ENCODE results near the gene SRM.

Gene SRM

GRCh38 chr1:11062965-11063401 is 3.2 kb upstream of the SRM start:
- no peak overlapping the region for H3K4me3 ChIP-seq (replicated peaks; ENCODE audit: low read depth, low read length)
- DNase-seq (ENCODE audit: extremely low read depth, low read depth), result no peak
- no peak for TF ChIP-seq CTCF (IDR thresholded peaks at IDR 0.05; ENCODE audit: low read depth, low read length, missing control alignments)

DNA sequence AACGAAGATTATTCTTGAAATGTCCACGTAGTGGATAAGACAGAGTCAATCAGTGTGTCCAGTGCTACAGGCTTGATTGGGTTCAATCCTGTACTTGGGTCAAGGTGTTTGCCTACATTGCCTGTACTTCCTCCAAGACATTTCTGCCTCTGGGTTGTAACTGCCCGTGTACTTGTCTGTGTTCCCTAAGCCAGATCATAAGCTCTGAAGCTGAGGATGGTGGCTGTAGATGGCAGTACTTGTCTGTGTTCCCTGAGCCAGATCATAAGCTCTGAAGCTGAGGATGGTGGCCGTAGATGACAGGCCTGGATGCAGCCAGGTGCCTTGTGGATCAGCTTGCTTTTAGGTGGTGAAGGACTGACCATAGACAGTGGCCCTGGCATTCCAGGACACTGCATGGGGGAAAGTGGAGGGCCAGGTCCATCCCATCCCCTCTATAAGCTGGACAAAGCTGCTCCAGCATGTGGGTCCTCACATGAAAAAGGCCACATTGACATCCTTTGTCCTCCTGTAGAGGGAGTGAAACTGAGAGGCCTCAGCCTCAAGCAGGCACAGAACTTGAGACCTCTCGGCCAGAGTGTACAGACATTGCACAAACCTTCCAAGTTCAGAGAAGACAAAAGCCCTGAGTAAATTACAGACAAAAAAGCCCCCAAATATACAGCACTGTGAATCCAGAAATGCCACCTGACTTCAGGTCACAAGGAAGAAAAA is 2.0 kb upstream of the SRM start:
- no peak for TF ChIP-seq CTCF (IDR thresholded peaks at IDR 0.05; ENCODE audit: low read depth, low read length, missing control alignments)
- no peak overlapping the region for H3K4me3 ChIP-seq (replicated peaks; ENCODE audit: low read depth, low read length)
- no peak for DNase-seq (ENCODE audit: extremely low read depth, low read depth)

- H3K4me3 ChIP-seq (replicated peaks; ENCODE audit: low read depth, low read length), result peak overlapping the region; percentile 99
- TF ChIP-seq CTCF (IDR thresholded peaks at IDR 0.05; ENCODE audit: low read depth, low read length, missing control alignments), result no peak
- DNase-seq (ENCODE audit: extremely low read depth, low read depth), result no peak
These were observed 457 bp downstream of the SRM start for GRCh38 chr1:11059155-11059967.

GRCh38 chr1:11058595-11059154 is 1.1 kb downstream of the SRM start:
- DNase-seq (ENCODE audit: extremely low read depth, low read depth), result no peak
- TF ChIP-seq CTCF (IDR thresholded peaks at IDR 0.05; ENCODE audit: low read depth, low read length, missing control alignments), result no peak
- H3K4me3 ChIP-seq (replicated peaks; ENCODE audit: low read depth, low read length), result peak overlapping the region; percentile 99

- DNase-seq (ENCODE audit: extremely low read depth, low read depth), result no peak
- no peak for TF ChIP-seq CTCF (IDR thresholded peaks at IDR 0.05; ENCODE audit: low read depth, low read length, missing control alignments)
- peak overlapping the region; percentile 99 for H3K4me3 ChIP-seq (replicated peaks; ENCODE audit: low read depth, low read length)
These were observed 1.8 kb downstream of the SRM start for GRCh38 chr1:11058026-11058425.

GRCh38 chr1:11057477-11057876 is 2.3 kb downstream of the SRM start:
- no peak for DNase-seq (ENCODE audit: extremely low read depth, low read depth)
- peak overlapping the region; percentile 99 for H3K4me3 ChIP-seq (replicated peaks; ENCODE audit: low read depth, low read length)
- no peak for TF ChIP-seq CTCF (IDR thresholded peaks at IDR 0.05; ENCODE audit: low read depth, low read length, missing control alignments)
